ENCODE data around the gene CITED1. TPM values are rescaled to one million over a fixed set of nuclear protein-coding genes. Genes with fewer than 3 reads are reported as not detected.

The CITED1 gene
- total RNA-seq, 1 experiment from 2014 or later: 0.36 TPM

DNA sequence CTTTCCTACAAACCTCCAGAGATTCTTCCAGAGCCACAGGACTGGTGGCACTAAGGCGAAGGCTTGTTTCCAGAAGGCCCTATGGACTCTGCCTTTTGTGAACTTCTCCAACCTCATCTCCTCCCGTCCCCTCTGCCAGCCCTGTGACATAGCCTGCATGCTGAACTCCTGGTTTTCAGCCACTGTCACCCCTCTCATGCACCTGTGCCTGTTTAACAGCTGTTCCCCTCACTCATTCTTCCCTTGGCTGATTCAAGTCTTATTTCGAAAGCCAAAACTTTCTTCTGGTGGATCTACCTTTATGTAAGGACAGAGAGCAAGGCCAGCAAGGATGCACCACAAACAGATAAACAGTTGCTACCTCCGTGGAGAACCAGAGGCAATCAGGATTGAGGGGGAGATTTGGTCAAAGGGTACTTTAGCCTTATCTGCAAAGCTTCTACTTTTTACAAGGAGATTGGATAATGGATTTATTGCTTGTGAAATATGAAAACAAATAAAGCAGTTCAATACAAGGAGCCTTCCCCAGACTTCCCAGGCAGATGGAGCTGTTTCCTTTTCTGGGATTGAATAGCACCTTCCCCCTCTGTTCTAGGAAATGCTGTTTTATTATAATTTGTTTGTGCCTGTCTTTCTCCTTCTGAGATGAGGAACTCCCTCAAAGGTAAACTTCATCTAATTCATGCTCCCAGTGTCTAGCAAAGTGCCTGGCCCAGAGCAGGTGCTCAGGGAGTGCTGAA is 5.7 kb downstream of the CITED1 start:
- no peak overlapping the region for H3K4me3 ChIP-seq (ENCODE audit: low read depth in 2 of 2, low read length in 2 of 2)
- no peaks in the 10 kb centered on the region for H3K4me1 ChIP-seq (ENCODE audit: control insufficient read depth, insufficient read depth, low read length)
- no peak overlapping the region for H3K27ac ChIP-seq (ENCODE audit: low read length)
- no peaks in the 10 kb centered on the region for H3K9me3 ChIP-seq (ENCODE audit: control insufficient read depth, insufficient read depth, low read depth, low read length)
- BruUV-seq (replicated peaks): no TSS peak
- no peaks in the 10 kb centered on the region; the same call in 1 of the 2 replicates for H3K27me3 ChIP-seq (ENCODE audit: control insufficient read depth, insufficient read depth, low read length)
- in situ Hi-C loops (cut with HindIII; ENCODE audit: low pct_unique_long_range_greater_than_20kb, low sequenced_read_pairs): no loop called here
- H3K36me3 ChIP-seq (ENCODE audit: control insufficient read depth, insufficient read depth, low read length): no peaks in the 10 kb centered on the region
- DNase-seq (ENCODE audit: low read depth, low spot score) (no peak), ATAC-seq (no peak)
- intact Hi-C loops (cut with micrococcal nuclease; ENCODE audit: unreplicated experiment): no loop called here
- ChIA-PET CTCF (no interaction called here), POLR2A (no interaction called here)
- TF ChIP-seq, protein P1, sequence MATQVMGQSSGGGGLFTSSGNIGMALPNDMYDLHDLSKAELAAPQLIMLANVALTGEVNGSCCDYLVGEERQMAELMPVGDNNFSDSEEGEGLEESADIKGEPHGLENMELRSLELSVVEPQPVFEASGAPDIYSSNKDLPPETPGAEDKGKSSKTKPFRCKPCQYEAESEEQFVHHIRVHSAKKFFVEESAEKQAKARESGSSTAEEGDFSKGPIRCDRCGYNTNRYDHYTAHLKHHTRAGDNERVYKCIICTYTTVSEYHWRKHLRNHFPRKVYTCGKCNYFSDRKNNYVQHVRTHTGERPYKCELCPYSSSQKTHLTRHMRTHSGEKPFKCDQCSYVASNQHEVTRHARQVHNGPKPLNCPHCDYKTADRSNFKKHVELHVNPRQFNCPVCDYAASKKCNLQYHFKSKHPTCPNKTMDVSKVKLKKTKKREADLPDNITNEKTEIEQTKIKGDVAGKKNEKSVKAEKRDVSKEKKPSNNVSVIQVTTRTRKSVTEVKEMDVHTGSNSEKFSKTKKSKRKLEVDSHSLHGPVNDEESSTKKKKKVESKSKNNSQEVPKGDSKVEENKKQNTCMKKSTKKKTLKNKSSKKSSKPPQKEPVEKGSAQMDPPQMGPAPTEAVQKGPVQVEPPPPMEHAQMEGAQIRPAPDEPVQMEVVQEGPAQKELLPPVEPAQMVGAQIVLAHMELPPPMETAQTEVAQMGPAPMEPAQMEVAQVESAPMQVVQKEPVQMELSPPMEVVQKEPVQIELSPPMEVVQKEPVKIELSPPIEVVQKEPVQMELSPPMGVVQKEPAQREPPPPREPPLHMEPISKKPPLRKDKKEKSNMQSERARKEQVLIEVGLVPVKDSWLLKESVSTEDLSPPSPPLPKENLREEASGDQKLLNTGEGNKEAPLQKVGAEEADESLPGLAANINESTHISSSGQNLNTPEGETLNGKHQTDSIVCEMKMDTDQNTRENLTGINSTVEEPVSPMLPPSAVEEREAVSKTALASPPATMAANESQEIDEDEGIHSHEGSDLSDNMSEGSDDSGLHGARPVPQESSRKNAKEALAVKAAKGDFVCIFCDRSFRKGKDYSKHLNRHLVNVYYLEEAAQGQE (IDR thresholded peaks at IDR 0.05; ENCODE audit: insufficient read depth in 1 of 2, low read depth in 2 of 2, low read length in 1 of 2): no peak
- TF ChIP-seq SIN3A (IDR thresholded peaks at IDR 0.05; ENCODE audit: borderline replicate concordance, insufficient read depth, low read depth, low read length) (no peak), POLR2AphosphoS5 (IDR thresholded peaks at IDR 0.05; ENCODE audit: low read depth, low read length) (no peak), TCF7L2 (IDR thresholded peaks at IDR 0.05; ENCODE audit: low read depth, low read length) (no peak)
- TF ChIP-seq, protein P2, sequence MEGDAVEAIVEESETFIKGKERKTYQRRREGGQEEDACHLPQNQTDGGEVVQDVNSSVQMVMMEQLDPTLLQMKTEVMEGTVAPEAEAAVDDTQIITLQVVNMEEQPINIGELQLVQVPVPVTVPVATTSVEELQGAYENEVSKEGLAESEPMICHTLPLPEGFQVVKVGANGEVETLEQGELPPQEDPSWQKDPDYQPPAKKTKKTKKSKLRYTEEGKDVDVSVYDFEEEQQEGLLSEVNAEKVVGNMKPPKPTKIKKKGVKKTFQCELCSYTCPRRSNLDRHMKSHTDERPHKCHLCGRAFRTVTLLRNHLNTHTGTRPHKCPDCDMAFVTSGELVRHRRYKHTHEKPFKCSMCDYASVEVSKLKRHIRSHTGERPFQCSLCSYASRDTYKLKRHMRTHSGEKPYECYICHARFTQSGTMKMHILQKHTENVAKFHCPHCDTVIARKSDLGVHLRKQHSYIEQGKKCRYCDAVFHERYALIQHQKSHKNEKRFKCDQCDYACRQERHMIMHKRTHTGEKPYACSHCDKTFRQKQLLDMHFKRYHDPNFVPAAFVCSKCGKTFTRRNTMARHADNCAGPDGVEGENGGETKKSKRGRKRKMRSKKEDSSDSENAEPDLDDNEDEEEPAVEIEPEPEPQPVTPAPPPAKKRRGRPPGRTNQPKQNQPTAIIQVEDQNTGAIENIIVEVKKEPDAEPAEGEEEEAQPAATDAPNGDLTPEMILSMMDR (IDR thresholded peaks at IDR 0.05): no peak

DNA sequence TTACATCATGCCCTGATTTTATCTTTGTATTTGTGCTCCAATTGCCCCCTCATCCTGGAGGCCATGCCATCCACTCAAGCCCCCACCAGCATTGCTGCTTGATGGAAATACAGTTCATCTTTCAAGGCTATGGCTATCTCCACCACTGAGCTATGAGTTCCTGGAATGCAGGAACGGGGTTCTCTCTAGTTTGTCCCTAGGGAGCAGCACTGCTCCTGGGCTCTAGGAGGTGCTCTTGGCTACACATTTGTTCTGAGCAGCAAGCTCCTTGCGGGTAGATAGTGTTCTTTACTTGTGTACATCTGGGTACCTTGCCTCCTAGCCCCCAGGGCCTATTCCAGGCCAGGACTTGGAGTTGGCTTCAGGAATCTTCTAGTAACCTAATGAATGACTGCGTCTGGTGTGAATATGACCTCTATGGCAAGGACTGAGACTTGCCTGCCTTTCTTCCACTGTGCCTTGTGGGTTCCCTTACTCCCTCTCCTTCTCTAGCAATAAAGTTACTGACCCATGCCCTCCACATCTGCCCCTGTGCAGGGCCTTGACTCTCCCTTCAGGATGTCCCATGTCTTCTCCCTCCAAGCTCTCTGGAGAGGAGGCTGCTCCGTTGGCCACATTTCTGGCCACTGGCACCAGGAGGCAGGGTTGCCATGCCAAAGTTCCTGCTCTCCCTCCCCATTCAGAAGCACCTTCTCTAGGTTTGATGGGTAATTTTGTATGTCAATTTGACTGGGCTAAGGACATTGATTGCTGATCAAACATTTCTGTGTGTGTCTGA is 7.6 kb downstream of the CITED1 start:
- H3K36me3 ChIP-seq (ENCODE audit: control insufficient read depth, insufficient read depth, low read length): no peaks in the 10 kb centered on the region
- in situ Hi-C loops (cut with HindIII; ENCODE audit: low pct_unique_long_range_greater_than_20kb, low sequenced_read_pairs) (no loop called here), intact Hi-C loops (cut with micrococcal nuclease; ENCODE audit: unreplicated experiment) (no loop called here)
- no peaks in the 10 kb centered on the region for H3K27me3 ChIP-seq (ENCODE audit: control insufficient read depth, insufficient read depth, low read length)
- no peak overlapping the region for H3K4me3 ChIP-seq (ENCODE audit: low read depth in 2 of 2, low read length in 2 of 2)
- no TSS peak for BruUV-seq (replicated peaks)
- no peaks in the 10 kb centered on the region for H3K9me3 ChIP-seq (ENCODE audit: control insufficient read depth, insufficient read depth, low read depth, low read length)
- no peak overlapping the region for H3K27ac ChIP-seq (ENCODE audit: low read length)
- ChIA-PET POLR2A (interaction anchor here (0.6 kb wide), 1 partner anchor 234 kb away, joined by 3 read pairs; no protein-coding TSS in a partner anchor), CTCF (interaction anchor here (0.5 kb wide), 1 partner anchor 242 kb away, joined by 3 read pairs; no protein-coding TSS in a partner anchor)
- TF ChIP-seq SIN3A (IDR thresholded peaks at IDR 0.05; ENCODE audit: borderline replicate concordance, insufficient read depth, low read depth, low read length): no peak
- TF ChIP-seq, protein P2 (IDR thresholded peaks at IDR 0.05): peak; percentile 58
- TF ChIP-seq, protein P1 (IDR thresholded peaks at IDR 0.05; ENCODE audit: insufficient read depth in 1 of 2, low read depth in 2 of 2, low read length in 1 of 2): no peak
- H3K4me1 ChIP-seq (ENCODE audit: control insufficient read depth, insufficient read depth, low read length): no peaks in the 10 kb centered on the region
- DNase-seq (ENCODE audit: low read depth, low spot score): no peak
- ATAC-seq: peak; percentile 74
